Kidney (tissue), 14 donors: ENCODE results near the gene SYT13. TPM values are rescaled to one million over a fixed set of nuclear protein-coding genes. Genes with fewer than 3 reads are reported as not detected.
"Not testable (repeated sequence)": the region's sequence is repeated elsewhere in the genome, so short reads cannot be mapped to it uniquely, and the experiment has no call there.

Source experiments
- DNase-seq, 5 donors: peaks; one replicate each; pipeline ENCODE4 v3.0.0-alpha.2; 2013 to 2020
- FAIRE-seq: peaks from 2 replicates; lab custom pipeline; 2012; peaks lifted over from hg19 to GRCh38; lab: Jason Lieb, UNC
- H3K27ac ChIP-seq, 2 donors: one replicate each; pipeline ENCODE4 v1.7.0; 2013; ENCODE audit warnings: low read depth in 2 of 2, low read length in 2 of 2, inconsistent platforms in 1 of 2
- H3K27me3 ChIP-seq: one replicate; pipeline ENCODE4 v1.7.1; 2013; ENCODE audit warnings: low read length, inconsistent platforms; ENCODE audit not compliant: control insufficient read depth, insufficient read depth
- H3K36me3 ChIP-seq, 3 donors: one replicate each; pipeline versions ENCODE4 v1.7.0 to v1.7.1; 2013; ENCODE audit warnings: low read length in 3 of 3, control low read depth in 1 of 3, inconsistent platforms in 1 of 3; ENCODE audit not compliant: insufficient read depth in 3 of 3, control insufficient read depth in 2 of 3
- H3K4me1 ChIP-seq, 3 donors: one replicate each; pipeline versions ENCODE4 v1.7.0 to v1.7.1; 2013; ENCODE audit warnings: low read length in 3 of 3, inconsistent platforms in 1 of 3, low read depth in 1 of 3; ENCODE audit not compliant: control insufficient read depth in 2 of 3, insufficient read depth in 2 of 3
- H3K4me3 ChIP-seq, 3 donors: one replicate each; pipeline versions ENCODE4 v1.7.0 to v1.8.1; 2013; ENCODE audit warnings: low read length in 3 of 3, control low read depth in 1 of 3, inconsistent platforms in 1 of 3
- H3K9ac ChIP-seq, 3 donors: one replicate each; pipeline versions ENCODE4 v1.7.0 to v1.7.1; 2013; ENCODE audit warnings: low read length in 3 of 3, control low read depth in 1 of 3, inconsistent platforms in 1 of 3
- H3K9me3 ChIP-seq, 3 donors: one replicate each; pipeline versions ENCODE4 v1.7.0 to v1.7.1; 2013; ENCODE audit warnings: low read length in 3 of 3, control low read depth in 1 of 3, inconsistent platforms in 1 of 3; ENCODE audit not compliant: control insufficient read depth in 2 of 3, insufficient read depth in 1 of 3
- intact Hi-C: fragments of 100-400 bp; cut with DNase I; formaldehyde crosslinking; loops from one replicate; pipeline ENCODE4 v1.11.1; 2022
- polyA plus RNA-seq: library from polyadenylated mRNA; stranded (reverse); fragments of 350-450 nt; fragmentation: Illumina TruSeq; extraction: RNeasy Lipid Tissue Mini Kit (QIAGEN cat#74804); gene quantifications from one replicate; pipeline ENCODE4 v1.2.3, GENCODE V29; 2014; ENCODE audit warnings: low read depth, low replicate concordance; ENCODE audit not compliant: insufficient read depth
- total RNA-seq: library from RNA; stranded (reverse); fragmentation: NEBNext Ultra II Directional; extraction: Animal tissue kit (Norgen Biotek cat#: 25700); gene quantifications from one replicate; pipeline ENCODE4 v1.2.1, GENCODE V29; 2021
- TF ChIP-seq, protein P1 (sequence below): IDR thresholded peaks from 3 replicates; pipeline ENCODE4 v1.5.1; 2012; ENCODE audit warnings: mild to moderate bottlenecking, moderate library complexity, borderline replicate concordance; ENCODE audit not compliant: insufficient read depth; ENCODE audit errors: extremely low read depth
- donor health status: control.
- donor health status: control.
- donor health status: control.
- donor health status: control.
- donor health status: control.
- donor health status: DM: yes; HTN: yes; CAD: no.
- donor health status: Normal renal cell carcinoma (clear cell type).

Gene SYT13
- total and polyA plus RNA-seq, 2 donors from 2014 or later, result 6.8 to 16.4 TPM

DNA sequence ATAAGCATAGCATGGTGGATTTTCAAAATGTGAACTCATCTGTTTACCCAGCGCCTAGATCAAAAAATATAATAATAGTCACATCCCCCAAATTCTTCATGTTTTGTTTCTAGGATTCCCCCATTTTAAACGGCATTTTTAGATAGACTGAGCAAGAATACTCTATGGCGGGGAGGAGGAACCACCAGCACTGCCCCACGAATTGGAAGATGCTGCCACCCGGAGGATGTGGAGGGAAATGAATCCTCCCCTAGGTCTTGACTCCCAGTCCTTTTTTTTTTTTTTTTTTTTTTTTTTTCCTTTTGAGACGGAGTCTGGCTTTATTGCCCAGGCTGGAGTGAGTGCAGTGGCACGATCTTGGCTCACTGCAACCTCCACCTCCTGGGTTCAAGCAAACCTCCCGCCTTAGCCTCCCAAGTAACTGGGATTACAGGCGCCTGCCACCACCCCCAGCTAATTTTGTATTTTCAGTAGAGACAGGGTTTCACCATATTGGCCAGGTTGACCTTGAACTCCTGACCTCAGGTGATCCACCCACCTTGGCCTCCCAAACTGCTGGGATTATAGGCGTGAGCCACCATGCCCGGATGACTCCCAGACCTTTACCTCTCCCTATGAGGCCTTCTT is 7.5 kb upstream of the SYT13 start:
- intact Hi-C loops, result loop anchor here (10.0 kb wide), 1 partner anchor 179 kb away; no protein-coding TSS in a partner anchor
- H3K4me3 ChIP-seq, H3K27me3 ChIP-seq, H3K9ac ChIP-seq, H3K27ac ChIP-seq, H3K9me3 ChIP-seq, H3K4me1 ChIP-seq, H3K36me3 ChIP-seq: not testable (repeated sequence)
- DNase-seq (peak; percentile 82 to 96 (median 88)), FAIRE-seq (peak; percentile 47)
- TF ChIP-seq, protein P1, sequence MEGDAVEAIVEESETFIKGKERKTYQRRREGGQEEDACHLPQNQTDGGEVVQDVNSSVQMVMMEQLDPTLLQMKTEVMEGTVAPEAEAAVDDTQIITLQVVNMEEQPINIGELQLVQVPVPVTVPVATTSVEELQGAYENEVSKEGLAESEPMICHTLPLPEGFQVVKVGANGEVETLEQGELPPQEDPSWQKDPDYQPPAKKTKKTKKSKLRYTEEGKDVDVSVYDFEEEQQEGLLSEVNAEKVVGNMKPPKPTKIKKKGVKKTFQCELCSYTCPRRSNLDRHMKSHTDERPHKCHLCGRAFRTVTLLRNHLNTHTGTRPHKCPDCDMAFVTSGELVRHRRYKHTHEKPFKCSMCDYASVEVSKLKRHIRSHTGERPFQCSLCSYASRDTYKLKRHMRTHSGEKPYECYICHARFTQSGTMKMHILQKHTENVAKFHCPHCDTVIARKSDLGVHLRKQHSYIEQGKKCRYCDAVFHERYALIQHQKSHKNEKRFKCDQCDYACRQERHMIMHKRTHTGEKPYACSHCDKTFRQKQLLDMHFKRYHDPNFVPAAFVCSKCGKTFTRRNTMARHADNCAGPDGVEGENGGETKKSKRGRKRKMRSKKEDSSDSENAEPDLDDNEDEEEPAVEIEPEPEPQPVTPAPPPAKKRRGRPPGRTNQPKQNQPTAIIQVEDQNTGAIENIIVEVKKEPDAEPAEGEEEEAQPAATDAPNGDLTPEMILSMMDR, result peak; percentile 67

DNA sequence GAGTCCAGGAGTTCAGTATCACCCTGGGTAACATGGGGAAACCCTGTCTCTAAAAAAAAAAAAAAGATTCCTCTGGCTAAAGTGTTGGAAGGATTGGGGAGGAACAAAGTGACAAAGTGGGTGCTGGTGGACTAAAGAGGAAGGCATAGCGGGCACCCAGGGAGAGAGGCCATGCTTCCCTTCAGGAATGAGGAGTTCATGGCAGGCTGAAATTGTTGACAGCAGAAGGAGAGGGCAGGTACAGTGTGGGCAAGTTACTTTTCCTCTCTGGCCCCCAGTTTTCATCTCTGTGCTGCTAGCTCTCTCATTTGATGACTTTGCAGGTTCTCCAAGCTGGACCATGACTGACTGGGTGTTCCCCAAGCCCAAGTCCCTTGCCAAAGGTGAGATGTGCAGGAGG is 4.4 kb upstream of the SYT13 start:
- Histone ChIP-seq H3K9me3 (peaks cover 0 to 2% (median 0%) of the 10 kb centered on the region in 3 donors), H3K4me1 (peaks cover 0 to 3% (median 2%) of the 10 kb centered on the region in 3 donors), H3K9ac (no peak overlapping the region), H3K27me3 (no peaks in the 10 kb centered on the region), H3K36me3 (no peaks in the 10 kb centered on the region), H3K27ac (no peak overlapping the region), H3K4me3 (no peak overlapping the region)
- no peak for FAIRE-seq
- no peak for DNase-seq
- intact Hi-C loops, result loop anchor here (10.0 kb wide), 1 partner anchor 176 kb away; no protein-coding TSS in a partner anchor
- TF ChIP-seq, protein P1, result no peak

DNA sequence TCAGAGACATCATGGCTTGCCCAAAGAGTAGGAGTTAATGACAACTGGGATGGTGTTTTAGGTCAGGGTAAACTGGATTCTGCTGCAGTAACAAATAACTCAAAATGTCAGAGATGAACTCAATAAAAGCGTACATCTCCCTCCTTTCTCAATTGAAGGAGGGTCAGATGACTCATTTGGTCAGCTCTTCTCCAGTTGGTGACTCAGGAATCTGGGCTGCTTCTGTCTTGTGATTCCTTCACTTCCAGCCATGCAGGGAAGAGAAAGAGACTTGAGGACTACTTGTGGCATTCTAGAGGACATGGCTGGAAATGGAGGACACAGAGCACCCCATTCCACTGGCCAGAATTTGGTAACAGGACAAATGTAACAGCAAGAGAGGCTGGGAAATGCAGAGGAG is 3.2 kb upstream of the SYT13 start:
- Histone ChIP-seq H3K4me3 (no peak overlapping the region), H3K27ac (no peak overlapping the region), H3K9me3 (peaks cover 0 to 2% (median 0%) of the 10 kb centered on the region in 3 donors), H3K9ac (no peak overlapping the region), H3K4me1 (peaks cover 0 to 2% (median 0%) of the 10 kb centered on the region in 3 donors), H3K27me3 (no peaks in the 10 kb centered on the region), H3K36me3 (no peaks in the 10 kb centered on the region)
- TF ChIP-seq, protein P1, result no peak
- DNase-seq (no peak), FAIRE-seq (no peak)
- intact Hi-C loops, result no loop called here
